ENCODE data around the gene LZTS2.

LZTS2 gene

GRCh38 chr10:101054351-101054750, 54.7 kb downstream of the LZTS2 start:
- DNase-seq (ENCODE audit: low read depth), result no peak

- DNase-seq (ENCODE audit: low read depth), result no peak
Measured at GRCh38 chr10:101054876-101055275, 55.3 kb downstream of the LZTS2 start.

- DNase-seq (ENCODE audit: low read depth), result no peak
Measured at GRCh38 chr10:101055411-101055810, 55.8 kb downstream of the LZTS2 start.

- DNase-seq (ENCODE audit: low read depth), result no peak
Measured at GRCh38 chr10:101056365-101057151, 57.0 kb downstream of the LZTS2 start.

All from stimulated activated CD8-positive, alpha-beta memory T cell treated with anti-CD3 and anti-CD28 coated beads, Interleukin-15, amount 100 ng/mL, for 24 hours (primary cell).